HepG2 (cell line): ENCODE results near the gene MARF1. TPM values are rescaled to one million over a fixed set of nuclear protein-coding genes. Genes with fewer than 3 reads are reported as not detected.

Experiments
- ATAC-seq: fragments of 200-7000 bp; cut with Tn5 transposase; 3 replicates; pipeline ENCODE4 v1.9.1; 2020; ENCODE audit warnings: mild to moderate bottlenecking, moderate library complexity
- BruUV-seq: library from RNA; stranded (reverse); fragments of 400-500 nt; replicated peaks from 2 replicates; lab custom pipeline; 2021; lab: Mats Ljungman, UMichigan
- CTCF ChIA-PET: fragments of 300-600 bp; formaldehyde crosslinking; extraction: SDS; loops from one replicate; lab custom pipeline; 2021; ENCODE audit warnings: low total read pairs, inconsistent platforms, low intra/inter-chr PET ratio; lab: Yijun Ruan, JAX
- POLR2A ChIA-PET: fragments of 350-600 bp; sonication (Branson Sonifier 250); formaldehyde crosslinking; loops from one replicate; lab custom pipeline; 2020; ENCODE audit warnings: antibody characterized with exemption, inconsistent platforms; lab: Yijun Ruan, JAX
- DNase-seq: peaks from one replicate; pipeline ENCODE4 v3.0.0-alpha.2; 2015; ENCODE audit warnings: low spot score
- FAIRE-seq: peaks from 3 replicates; lab custom pipeline; 2011; peaks lifted over from hg19 to GRCh38; lab: Jason Lieb, UNC
- H2AFZ ChIP-seq: one replicate; pipeline ENCODE4 v1.6.1; 2011; ENCODE audit warnings: low read length, inconsistent platforms
- H3K27ac ChIP-seq: fragments of 300-600 bp; 3 replicates; pipeline ENCODE4 v1.8.0; 2011; ENCODE audit warnings: mixed run types, mild to moderate bottlenecking, mixed read lengths, low read length, inconsistent platforms; ENCODE audit not compliant: insufficient read depth; ENCODE audit errors: extremely low read length
- H3K27me3 ChIP-seq, 2 experiments: fragments of 200-600 bp in 1 of 2; 2 replicates in 1 of 2; 3 replicates in 1 of 2; pipeline versions ENCODE4 v1.6.0 to v1.8.0; 2011; ENCODE audit warnings: low read length in 2 of 2, mild to moderate bottlenecking in 2 of 2, moderate library complexity in 2 of 2, inconsistent platforms in 1 of 2; ENCODE audit not compliant: insufficient read depth in 2 of 2, control insufficient read depth in 1 of 2
- H3K36me3 ChIP-seq, 2 experiments: fragments of 200-600 bp in 1 of 2; replicated peaks in 1 of 2; 2 replicates in 1 of 2; 3 replicates in 1 of 2; pipeline versions ENCODE4 v1.5.1 to v1.8.0; 2011; ENCODE audit warnings: low read length in 2 of 2, inconsistent platforms in 1 of 2; ENCODE audit not compliant: insufficient read depth in 2 of 2, control insufficient read depth in 1 of 2
- H3K4me1 ChIP-seq: 2 replicates; pipeline ENCODE4 v1.5.1; 2012; ENCODE audit warnings: low read length, inconsistent platforms; ENCODE audit not compliant: insufficient read depth
- H3K4me2 ChIP-seq: 2 replicates; pipeline ENCODE4 v1.6.0; 2011; ENCODE audit warnings: low read depth, low read length, inconsistent platforms
- H3K4me3 ChIP-seq, 3 experiments: fragments of 200-600 bp in 1 of 3; sonication (generic), shearing (Covaris generic) in 1 of 3; replicated peaks in 1 of 3; 2 replicates each; pipeline ENCODE4 v1.5.1; 2011 to 2016; ENCODE audit warnings: low read length in 3 of 3, inconsistent platforms in 2 of 3, low read depth in 2 of 3, mild to moderate bottlenecking in 2 of 3, control low read depth in 1 of 3, mixed read lengths in 1 of 3; ENCODE audit not compliant: insufficient read depth in 1 of 3
- H3K79me2 ChIP-seq: one replicate; pipeline ENCODE4 v1.6.1; 2011; ENCODE audit warnings: low read length, inconsistent platforms; ENCODE audit not compliant: insufficient read depth
- H3K9ac ChIP-seq: 2 replicates; pipeline ENCODE4 v1.6.0; 2011; ENCODE audit warnings: mild to moderate bottlenecking, low read depth, low read length, inconsistent platforms; ENCODE audit not compliant: insufficient read depth
- H3K9me3 ChIP-seq: 2 replicates; pipeline ENCODE4 v1.5.1; 2012; ENCODE audit warnings: mild to moderate bottlenecking, low read length
- H4K20me1 ChIP-seq: 2 replicates; pipeline ENCODE4 v1.6.0; 2011; ENCODE audit warnings: inconsistent platforms, mild to moderate bottlenecking, low read length, moderate library complexity; ENCODE audit not compliant: insufficient read depth
- FOXA3 ChIP-seq: IDR thresholded peaks from 2 replicates; pipeline ENCODE4 v1.6.1; 2016; ENCODE audit warnings: missing genetic modification reagents, missing compliant biosample characterization
- SPEN ChIP-seq: sonication (generic); formaldehyde crosslinking; IDR thresholded peaks from 2 replicates; pipeline ENCODE4 v1.5.1; 2020; ENCODE audit warnings: low read depth, mild to moderate bottlenecking, missing genetic modification reagents
- TBX2 ChIP-seq: sonication (generic); formaldehyde crosslinking; IDR thresholded peaks from 2 replicates; pipeline ENCODE4 v1.5.0; 2020; ENCODE audit warnings: missing genetic modification reagents, mild to moderate bottlenecking, borderline replicate concordance
- ZNF484 ChIP-seq: sonication (generic); formaldehyde crosslinking; IDR thresholded peaks from 2 replicates; pipeline ENCODE4 v1.5.1; 2020; ENCODE audit warnings: mild to moderate bottlenecking, low read depth, missing genetic modification reagents, borderline replicate concordance
- WGBS: methylation state at CpG from one replicate; pipeline ENCODE4 v1.1.6; 2017; ENCODE audit warnings: low lambda C conversion rate; 5-methylcytosine and 5-hydroxymethylcytosine counted together
- in situ Hi-C: cut with HindIII; loops from 2 replicates; pipeline ENCODE4 v1.10.0; 2017; ENCODE audit warnings: low pct_unique_long_range_greater_than_20kb; ENCODE audit not compliant: extremely low pct_ligation_motif_present
- intact Hi-C: fragments of 100-400 bp; cut with micrococcal nuclease; formaldehyde crosslinking; loops from one replicate; pipeline ENCODE4 v1.10.0; 2022; ENCODE audit not compliant: unreplicated experiment
- polyA plus RNA-seq, 8 experiments: library from polyadenylated mRNA; depleted of rRNA in 3 of 8; stranded (reverse) in 7 of 8; unstranded in 1 of 8; fragments of >200 nt; fragmentation: Illumina TruSeq in 4 of 8; extraction: Trizol in 4 of 8; gene quantifications; 2 replicates each; pipeline versions ENCODE4 v1.2.1 to v1.2.3, GENCODE V29; 2011 to 2016; ENCODE audit warnings: low read depth in 4 of 8, missing spikeins in 1 of 8, mixed read lengths in 1 of 8; ENCODE audit not compliant: insufficient read depth in 1 of 8
- total RNA-seq, 5 experiments: library from RNA; depleted of rRNA; stranded (reverse); fragments of >200 nt; fragmentation: Illumina TruSeq; extraction: Trizol; gene quantifications; 2 replicates each; pipeline ENCODE4 v1.2.3, GENCODE V29; 2016; ENCODE audit warnings: low read depth in 1 of 5
- TF ChIP-seq, protein P1 (sequence below): IDR thresholded peaks from 2 replicates; pipeline ENCODE4 v1.6.1; 2012; ENCODE audit warnings: low read depth, low read length, improper control_type of control experiment
- TF ChIP-seq, protein P2 (sequence below): sonication (generic); formaldehyde crosslinking; IDR thresholded peaks from 2 replicates; pipeline ENCODE4 v1.4.0; 2020; ENCODE audit warnings: missing genetic modification reagents, mild to moderate bottlenecking, borderline replicate concordance

The MARF1 gene
- total and polyA plus RNA-seq, 2 of the 13 experiments (the other 11 are each of a cell fraction or from before 2014, with no cell fraction given), result 8.7 to 20.7 TPM

DNA sequence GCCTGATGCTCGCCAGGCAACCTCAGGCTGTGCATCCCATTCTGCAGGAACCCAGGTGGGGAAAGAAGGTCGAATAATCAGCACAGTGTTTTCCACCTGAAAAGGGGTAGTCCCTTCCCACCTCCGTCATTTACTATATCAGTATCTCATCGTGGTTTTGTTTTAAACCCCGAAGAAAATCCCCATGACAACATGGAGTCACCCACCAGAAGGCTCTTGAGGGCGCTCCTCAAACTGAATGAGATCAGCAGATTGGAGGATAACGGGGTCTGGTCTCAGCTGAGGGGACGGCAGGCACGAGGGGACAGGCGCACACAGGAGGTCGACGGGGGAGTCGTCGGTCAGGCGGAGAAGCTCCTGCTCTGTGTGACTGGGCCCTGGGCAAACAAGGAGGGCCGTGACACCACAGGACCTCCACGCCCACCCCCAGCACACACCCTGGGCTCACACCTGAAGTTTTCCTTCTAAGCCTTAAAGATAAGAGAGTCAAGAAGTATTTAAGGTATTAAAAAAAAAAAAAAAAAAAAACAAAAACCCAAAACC is 44.2 kb downstream of the MARF1 start:
- H3K4me1 ChIP-seq, result peaks cover 8% of the 10 kb centered on the region
- H4K20me1 ChIP-seq, result no peaks in the 10 kb centered on the region
- H3K4me3 ChIP-seq, result no peak overlapping the region
- no peak overlapping the region for H3K27ac ChIP-seq
- in situ Hi-C loops (no loop called here), intact Hi-C loops (no loop called here)
- no peaks in the 10 kb centered on the region for H3K79me2 ChIP-seq
- H3K9ac ChIP-seq, result no peak overlapping the region
- H3K4me2 ChIP-seq, result no peak overlapping the region
- ATAC-seq (no peak), DNase-seq (no peak), FAIRE-seq (no peak)
- H3K36me3 ChIP-seq, result peaks cover 42 to 79% of the 10 kb centered on the region in 2 experiments
- POLR2A ChIA-PET, result interaction anchor here (1.0 kb wide), 1 partner anchor 9 kb away, joined by 5 read pairs; no protein-coding TSS in a partner anchor
- no peak overlapping the region for H2AFZ ChIP-seq
- WGBS, result 93% methylated on average over 17 of the region's 17 CpGs
- H3K27me3 ChIP-seq, result no peaks in the 10 kb centered on the region
- no peak for TF ChIP-seq FOXA3
- no peak for TF ChIP-seq TBX2
- TF ChIP-seq, protein P1, sequence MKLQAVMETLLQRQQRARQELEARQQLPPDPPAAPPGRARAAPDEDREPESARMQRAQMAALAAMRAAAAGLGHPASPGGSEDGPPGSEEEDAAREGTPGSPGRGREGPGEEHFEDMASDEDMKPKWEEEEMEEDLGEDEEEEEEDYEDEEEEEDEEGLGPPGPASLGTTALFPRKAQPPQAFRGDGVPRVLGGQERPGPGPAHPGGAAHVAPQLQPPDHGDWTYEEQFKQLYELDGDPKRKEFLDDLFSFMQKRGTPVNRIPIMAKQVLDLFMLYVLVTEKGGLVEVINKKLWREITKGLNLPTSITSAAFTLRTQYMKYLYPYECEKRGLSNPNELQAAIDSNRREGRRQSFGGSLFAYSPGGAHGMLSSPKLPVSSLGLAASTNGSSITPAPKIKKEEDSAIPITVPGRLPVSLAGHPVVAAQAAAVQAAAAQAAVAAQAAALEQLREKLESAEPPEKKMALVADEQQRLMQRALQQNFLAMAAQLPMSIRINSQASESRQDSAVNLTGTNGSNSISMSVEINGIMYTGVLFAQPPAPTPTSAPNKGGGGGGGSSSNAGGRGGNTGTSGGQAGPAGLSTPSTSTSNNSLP, result no peak
- TF ChIP-seq, protein P2, sequence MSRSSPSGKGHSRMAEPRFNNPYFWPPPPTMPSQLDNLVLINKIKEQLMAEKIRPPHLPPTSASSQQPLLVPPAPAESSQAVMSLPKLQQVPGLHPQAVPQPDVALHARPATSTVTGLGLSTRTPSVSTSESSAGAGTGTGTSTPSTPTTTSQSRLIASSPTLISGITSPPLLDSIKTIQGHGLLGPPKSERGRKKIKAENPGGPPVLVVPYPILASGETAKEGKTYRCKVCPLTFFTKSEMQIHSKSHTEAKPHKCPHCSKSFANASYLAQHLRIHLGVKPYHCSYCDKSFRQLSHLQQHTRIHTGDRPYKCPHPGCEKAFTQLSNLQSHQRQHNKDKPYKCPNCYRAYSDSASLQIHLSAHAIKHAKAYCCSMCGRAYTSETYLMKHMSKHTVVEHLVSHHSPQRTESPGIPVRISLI (CRISPR knock-in tag), result no peak
- no peak for TF ChIP-seq ZNF484 (CRISPR knock-in tag)
- TF ChIP-seq SPEN (CRISPR knock-in tag), result no peak
- TF ChIP-seq, all 625 proteins: peak for 0
- no peaks in the 10 kb centered on the region for H3K9me3 ChIP-seq
- CTCF ChIA-PET, result no interaction called here
- BruUV-seq, result no TSS peak
